HG03103 (cell line): Measurements from ENCODE around the gene HOXC5.

Experiments
- ATAC-seq: cut with Tn5 transposase; IDR thresholded peaks from one replicate; pipeline ENCODE4 v1.9.1; 2021; ENCODE audit warnings: low read depth; ENCODE audit not compliant: unreplicated experiment

HOXC5 gene

DNA sequence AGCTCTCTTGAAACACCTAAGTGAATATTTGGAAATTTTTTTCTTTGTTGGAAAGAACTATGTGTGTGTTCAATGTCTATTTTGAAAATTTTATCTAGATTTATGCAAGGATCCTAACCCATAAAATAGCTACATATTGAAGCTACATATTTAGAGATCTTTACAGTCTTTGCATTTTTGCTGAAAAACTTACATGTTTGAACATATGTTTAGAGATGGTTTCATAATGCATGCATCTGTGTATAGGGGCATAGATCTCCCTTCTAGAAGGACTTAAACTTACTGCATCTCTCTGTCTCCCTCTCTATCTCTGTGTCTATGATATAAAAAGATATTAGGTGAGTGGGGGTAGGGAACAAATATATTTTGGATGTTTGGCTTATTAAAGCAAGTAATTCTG lies 12.6 kb downstream of the HOXC5 start:
- no peak for ATAC-seq

DNA sequence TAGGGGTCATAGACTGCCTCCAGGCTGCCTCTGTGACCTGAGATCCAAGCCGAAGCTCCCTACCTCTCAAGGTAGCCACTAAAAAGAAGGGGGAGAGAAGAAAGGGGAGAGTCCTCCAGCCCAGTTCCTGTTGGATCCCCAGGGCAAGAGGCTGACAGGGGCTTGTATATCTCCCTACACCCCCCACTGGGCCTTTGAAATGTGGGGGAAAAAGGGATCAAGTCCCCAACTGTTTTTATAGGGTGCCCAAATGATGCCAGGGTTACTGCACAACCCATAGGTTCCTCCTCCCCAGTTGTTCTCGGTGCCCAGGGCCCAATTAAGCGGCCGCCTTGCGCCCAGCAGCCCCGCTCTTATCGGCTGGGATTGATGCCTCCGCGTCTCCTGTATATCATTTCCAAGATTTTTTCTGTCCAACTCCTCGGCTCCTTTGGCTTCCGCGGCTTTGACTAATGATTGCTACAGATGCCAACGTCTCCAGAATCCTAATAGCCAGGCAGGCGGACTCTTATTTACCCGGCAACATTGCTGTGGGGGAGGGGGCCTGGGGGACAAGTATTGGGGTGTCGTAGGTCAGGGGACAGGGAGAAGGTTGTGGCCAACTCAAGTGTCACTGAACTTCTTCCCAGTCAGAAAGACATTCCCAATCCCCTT lies 13.1 kb downstream of the HOXC5 start:
- no peak for ATAC-seq

DNA sequence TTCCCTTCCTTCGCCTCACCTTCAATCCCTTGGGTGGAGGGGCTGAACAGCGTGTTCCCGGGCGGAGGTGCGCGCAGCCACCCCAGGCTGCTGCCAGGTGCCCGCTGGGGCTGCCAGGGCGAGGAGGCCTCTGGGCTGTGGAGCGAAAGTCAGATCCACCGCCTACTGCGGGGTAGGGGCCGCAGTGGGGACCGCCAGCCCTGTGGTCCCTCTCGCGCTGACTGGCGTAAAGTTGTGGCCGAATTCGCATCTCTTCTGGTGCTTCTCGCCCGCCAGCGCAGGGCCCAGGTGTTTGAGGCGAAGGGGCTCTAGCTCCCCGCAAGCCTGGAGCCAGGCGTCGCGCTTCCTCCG lies 13.9 kb downstream of the HOXC5 start:
- no peak for ATAC-seq

- ATAC-seq = no peak
Observed at GRCh38 chr12:54047160-54047963, 14.5 kb downstream of the HOXC5 start.

- ATAC-seq = no peak
Observed at GRCh38 chr12:54047964-54048303, 15.1 kb downstream of the HOXC5 start.

DNA sequence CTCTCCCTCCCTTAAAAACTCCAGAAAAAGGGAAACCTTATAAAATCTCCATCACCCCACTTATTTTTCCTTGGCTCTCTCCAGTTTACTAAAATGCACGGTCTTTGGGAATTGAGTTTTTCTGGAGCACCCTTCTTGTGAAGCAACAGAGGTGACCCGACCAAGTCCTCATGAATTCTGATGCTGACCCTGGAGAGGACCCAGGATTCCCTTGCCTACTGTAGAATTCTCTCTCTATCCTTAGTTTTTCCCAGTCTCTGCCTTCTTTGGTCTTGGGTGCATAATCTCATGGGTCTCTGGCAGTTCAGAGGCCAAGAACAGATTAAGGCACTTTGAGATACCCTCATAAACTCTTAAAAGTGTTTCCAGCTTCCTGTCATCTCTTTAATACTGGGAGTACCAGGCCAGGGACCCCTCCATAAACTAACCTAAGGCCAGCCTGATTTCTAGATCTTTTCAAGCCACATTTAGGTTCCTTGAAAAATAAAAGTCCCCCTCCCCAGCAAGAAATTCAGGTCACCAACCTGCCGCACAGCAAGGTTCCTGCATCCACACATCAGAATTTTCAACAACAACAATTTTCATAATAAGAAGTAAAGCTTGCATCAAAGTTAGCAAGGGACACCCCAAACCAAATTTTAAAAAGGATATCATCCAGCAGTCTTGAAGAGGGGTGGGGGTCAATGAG lies 15.7 kb downstream of the HOXC5 start:
- ATAC-seq = no peak

DNA sequence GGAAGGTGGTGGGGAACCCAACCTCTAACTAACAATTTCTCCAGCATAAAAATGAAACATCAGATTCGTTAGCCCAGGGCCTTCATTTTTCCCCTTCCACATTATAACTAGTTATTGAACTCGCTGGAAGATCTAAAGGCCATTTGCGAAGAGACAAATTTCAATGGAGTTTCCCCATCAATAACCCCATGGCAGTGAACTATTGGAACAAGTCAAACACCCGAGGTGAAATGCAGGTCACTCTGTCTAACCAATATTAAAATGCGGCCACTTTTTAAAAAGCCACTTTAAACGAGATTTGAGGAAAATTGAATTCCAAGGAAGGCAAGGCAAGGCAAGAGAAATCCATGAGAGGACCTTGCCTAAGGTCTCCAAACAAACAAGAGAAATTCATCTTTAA lies 16.3 kb downstream of the HOXC5 start:
- ATAC-seq = no peak

- no peak for ATAC-seq
Observed at GRCh38 chr12:54050482-54050810, 17.6 kb downstream of the HOXC5 start.

- ATAC-seq = no peak
Observed at GRCh38 chr12:54051026-54051842, 18.4 kb downstream of the HOXC5 start.

DNA sequence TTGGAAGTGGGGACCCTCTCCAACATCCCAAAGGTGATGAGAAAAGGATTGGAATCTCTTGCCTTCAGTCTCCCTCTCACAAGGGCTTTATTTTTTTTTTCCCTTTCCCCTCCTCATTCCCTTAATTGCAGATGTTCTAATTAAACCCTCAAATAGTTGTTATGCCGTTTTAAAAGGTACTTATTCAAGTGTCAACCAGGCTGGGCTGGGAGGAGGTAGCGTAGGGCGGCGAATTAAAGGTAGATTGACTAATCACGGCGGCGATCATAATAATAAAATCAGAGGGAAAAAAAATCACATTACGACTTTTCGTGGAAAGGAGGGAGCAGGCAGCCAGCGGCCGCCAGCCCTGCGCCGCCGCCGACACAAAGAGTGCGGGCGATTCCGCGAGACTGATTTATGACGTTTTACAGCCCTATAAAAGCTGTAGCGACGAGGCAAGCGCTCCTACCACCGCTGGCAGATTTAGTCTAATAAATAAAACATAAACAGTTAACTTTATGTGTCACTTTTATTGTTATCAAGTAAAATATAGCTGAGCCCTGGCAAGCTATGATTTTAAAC lies 19.1 kb downstream of the HOXC5 start:
- no peak for ATAC-seq

GRCh38 chr12:54052438-54053002 lies 19.7 kb downstream of the HOXC5 start:
- no peak for ATAC-seq

DNA sequence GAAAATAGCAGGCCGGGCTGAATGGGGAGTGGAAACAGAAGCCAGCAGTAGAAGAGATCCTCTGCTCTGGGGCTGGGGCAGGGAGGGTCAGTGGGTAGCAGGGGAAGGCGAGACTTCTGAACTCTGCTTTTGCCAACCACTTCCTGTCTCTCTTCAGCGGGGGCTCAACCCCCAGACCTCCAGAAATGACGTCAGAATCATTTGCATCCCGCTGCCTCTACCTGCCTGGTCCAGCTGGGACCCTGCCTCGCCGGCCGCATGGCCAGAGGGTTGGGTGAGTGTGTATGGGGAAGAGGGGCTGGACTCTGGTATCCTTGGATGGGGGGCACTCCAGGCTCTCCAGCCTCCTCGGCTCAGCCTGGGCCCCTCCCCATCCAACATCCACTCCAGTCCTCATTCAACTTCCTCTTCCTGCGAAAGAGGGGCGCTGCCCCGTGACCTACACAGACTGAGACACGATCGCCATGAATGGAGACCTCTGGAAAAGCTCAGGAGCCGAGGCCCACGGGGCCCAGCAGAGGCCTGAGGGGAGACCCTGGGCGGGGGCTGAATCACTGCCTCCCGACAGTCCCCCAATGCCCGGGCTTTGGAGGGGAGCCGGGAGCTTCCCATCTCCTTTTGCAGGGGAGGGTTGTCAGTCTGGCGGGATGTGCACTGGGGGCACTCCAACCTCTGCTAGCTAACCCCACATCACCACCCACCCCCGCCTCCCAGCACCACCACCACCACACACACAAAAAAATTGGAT lies 20.3 kb downstream of the HOXC5 start:
- ATAC-seq = peak; percentile 56

- peak; percentile 30 for ATAC-seq
Observed at GRCh38 chr12:54053751-54054741, 21.2 kb downstream of the HOXC5 start, which contains the start of gene HOXC4. Gene HOXC4 (plus strand): TSS chr12:54053835. CDS start chr12:54053923, 88 bp downstream.

DNA sequence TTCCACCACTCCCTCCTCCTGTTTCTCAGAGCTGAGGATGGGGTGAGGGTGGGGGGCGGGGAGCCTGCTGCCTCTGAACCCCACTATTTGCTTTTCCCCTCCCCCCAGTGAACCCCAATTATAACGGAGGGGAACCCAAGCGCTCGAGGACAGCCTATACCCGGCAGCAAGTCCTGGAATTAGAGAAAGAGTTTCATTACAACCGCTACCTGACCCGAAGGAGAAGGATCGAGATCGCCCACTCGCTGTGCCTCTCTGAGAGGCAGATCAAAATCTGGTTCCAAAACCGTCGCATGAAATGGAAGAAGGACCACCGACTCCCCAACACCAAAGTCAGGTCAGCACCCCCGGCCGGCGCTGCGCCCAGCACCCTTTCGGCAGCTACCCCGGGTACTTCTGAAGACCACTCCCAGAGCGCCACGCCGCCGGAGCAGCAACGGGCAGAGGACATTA lies 21.9 kb downstream of the HOXC5 start:
- no peak for ATAC-seq

- ATAC-seq = no peak
Observed at GRCh38 chr12:54055552-54055951, 22.7 kb downstream of the HOXC5 start.

- no peak for ATAC-seq
Observed at GRCh38 chr12:54056110-54056509, 23.3 kb downstream of the HOXC5 start.

GRCh38 chr12:54058128-54058768 lies 25.4 kb downstream of the HOXC5 start:
- ATAC-seq = no peak

DNA sequence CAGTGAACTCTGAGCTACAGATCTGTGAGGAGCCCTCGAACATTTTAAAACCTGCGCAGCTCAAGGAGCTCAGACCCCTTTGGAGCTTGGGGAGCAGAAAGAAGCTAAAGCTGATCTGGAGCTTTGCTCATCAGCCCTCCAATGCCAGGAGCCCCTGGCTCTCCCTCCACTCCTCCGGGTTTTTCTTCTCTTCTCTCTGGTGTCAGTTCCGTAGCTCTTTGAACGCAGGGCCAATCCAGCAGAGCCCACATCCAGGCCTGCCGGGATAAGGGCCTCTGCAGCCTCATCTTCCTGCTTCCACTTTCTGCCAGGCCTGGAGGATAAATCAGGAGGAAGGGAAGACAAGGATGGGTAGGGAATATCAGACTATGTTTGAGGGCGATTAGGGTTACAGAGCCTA lies 26.8 kb downstream of the HOXC5 start:
- no peak for ATAC-seq
